ENCODE measurements around the gene REX1BD.

Gene REX1BD

DNA sequence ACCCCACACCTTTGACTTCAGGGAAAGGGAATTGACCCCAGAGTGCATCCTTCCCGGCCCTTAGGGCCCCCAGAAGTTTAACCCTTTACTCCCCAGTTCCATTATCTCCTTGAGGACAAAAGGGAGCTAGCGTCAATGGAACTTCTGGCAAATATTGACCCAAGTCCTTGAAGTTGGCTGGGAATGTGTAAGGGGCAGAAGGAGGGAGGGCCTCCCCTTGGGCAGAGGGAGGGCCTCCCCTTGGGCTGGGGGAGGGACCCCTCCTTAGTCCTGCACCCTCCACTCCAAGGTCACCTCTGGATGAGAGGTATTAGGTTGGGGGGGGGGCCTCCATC lies 21.1 kb downstream of the REX1BD start:
- TF ChIP-seq PPARA (CRISPR knock-in tag; IDR thresholded peaks at IDR 0.05; ENCODE audit: borderline replicate concordance) (no peak), RARB (CRISPR knock-in tag; IDR thresholded peaks at IDR 0.05) (no peak), ZNF70 (CRISPR knock-in tag; IDR thresholded peaks at IDR 0.05) (no peak), ZFP3 (CRISPR knock-in tag; IDR thresholded peaks at IDR 0.05) (no peak), ARNTL (CRISPR knock-in tag; IDR thresholded peaks at IDR 0.05; ENCODE audit: borderline replicate concordance, low read depth) (no peak), BACH2 (CRISPR knock-in tag; IDR thresholded peaks at IDR 0.05; ENCODE audit: borderline replicate concordance) (no peak), ZFP30 (CRISPR knock-in tag; IDR thresholded peaks at IDR 0.05) (no peak), OSR1 (CRISPR knock-in tag; IDR thresholded peaks at IDR 0.05) (no peak)
- TF ChIP-seq, protein P1, sequence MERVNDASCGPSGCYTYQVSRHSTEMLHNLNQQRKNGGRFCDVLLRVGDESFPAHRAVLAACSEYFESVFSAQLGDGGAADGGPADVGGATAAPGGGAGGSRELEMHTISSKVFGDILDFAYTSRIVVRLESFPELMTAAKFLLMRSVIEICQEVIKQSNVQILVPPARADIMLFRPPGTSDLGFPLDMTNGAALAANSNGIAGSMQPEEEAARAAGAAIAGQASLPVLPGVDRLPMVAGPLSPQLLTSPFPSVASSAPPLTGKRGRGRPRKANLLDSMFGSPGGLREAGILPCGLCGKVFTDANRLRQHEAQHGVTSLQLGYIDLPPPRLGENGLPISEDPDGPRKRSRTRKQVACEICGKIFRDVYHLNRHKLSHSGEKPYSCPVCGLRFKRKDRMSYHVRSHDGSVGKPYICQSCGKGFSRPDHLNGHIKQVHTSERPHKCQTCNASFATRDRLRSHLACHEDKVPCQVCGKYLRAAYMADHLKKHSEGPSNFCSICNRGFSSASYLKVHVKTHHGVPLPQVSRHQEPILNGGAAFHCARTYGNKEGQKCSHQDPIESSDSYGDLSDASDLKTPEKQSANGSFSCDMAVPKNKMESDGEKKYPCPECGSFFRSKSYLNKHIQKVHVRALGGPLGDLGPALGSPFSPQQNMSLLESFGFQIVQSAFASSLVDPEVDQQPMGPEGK (CRISPR knock-in tag; IDR thresholded peaks at IDR 0.05; ENCODE audit: borderline replicate concordance) = no peak
- TF ChIP-seq, protein P2, sequence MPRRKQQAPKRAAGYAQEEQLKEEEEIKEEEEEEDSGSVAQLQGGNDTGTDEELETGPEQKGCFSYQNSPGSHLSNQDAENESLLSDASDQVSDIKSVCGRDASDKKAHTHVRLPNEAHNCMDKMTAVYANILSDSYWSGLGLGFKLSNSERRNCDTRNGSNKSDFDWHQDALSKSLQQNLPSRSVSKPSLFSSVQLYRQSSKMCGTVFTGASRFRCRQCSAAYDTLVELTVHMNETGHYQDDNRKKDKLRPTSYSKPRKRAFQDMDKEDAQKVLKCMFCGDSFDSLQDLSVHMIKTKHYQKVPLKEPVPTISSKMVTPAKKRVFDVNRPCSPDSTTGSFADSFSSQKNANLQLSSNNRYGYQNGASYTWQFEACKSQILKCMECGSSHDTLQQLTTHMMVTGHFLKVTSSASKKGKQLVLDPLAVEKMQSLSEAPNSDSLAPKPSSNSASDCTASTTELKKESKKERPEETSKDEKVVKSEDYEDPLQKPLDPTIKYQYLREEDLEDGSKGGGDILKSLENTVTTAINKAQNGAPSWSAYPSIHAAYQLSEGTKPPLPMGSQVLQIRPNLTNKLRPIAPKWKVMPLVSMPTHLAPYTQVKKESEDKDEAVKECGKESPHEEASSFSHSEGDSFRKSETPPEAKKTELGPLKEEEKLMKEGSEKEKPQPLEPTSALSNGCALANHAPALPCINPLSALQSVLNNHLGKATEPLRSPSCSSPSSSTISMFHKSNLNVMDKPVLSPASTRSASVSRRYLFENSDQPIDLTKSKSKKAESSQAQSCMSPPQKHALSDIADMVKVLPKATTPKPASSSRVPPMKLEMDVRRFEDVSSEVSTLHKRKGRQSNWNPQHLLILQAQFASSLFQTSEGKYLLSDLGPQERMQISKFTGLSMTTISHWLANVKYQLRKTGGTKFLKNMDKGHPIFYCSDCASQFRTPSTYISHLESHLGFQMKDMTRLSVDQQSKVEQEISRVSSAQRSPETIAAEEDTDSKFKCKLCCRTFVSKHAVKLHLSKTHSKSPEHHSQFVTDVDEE (CRISPR knock-in tag; IDR thresholded peaks at IDR 0.05) = no peak
- TF ChIP-seq, protein P3, sequence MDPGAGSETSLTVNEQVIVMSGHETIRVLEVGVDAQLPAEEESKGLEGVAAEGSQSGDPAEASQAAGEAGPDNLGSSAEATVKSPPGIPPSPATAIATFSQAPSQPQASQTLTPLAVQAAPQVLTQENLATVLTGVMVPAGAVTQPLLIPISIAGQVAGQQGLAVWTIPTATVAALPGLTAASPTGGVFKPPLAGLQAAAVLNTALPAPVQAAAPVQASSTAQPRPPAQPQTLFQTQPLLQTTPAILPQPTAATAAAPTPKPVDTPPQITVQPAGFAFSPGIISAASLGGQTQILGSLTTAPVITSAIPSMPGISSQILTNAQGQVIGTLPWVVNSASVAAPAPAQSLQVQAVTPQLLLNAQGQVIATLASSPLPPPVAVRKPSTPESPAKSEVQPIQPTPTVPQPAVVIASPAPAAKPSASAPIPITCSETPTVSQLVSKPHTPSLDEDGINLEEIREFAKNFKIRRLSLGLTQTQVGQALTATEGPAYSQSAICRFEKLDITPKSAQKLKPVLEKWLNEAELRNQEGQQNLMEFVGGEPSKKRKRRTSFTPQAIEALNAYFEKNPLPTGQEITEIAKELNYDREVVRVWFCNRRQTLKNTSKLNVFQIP (CRISPR knock-in tag; IDR thresholded peaks at IDR 0.05; ENCODE audit: borderline replicate concordance, low read depth) = no peak
- no peak for ATAC-seq

DNA sequence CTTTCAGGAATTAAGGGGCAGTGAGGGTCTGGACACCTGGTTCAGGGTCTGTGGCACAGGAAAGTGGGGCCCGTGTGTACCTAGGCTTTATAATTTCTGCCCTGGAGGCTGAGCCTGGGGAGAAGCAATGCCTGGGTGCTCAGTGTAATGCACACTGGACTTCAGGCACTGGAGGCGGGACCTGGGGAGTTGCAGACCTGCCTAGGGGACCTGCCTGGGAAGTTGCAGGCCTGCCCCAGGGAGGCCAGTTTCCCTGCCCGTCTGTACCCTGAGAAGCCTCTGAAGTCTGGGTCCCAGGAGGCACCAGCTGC lies 21.6 kb downstream of the REX1BD start:
- TF ChIP-seq ZFP30 (CRISPR knock-in tag; IDR thresholded peaks at IDR 0.05) = no peak
- TF ChIP-seq ESRRG (CRISPR knock-in tag; IDR thresholded peaks at IDR 0.05) = no peak
- TF ChIP-seq CSDC2 (CRISPR knock-in tag; IDR thresholded peaks at IDR 0.05) = no peak
- TF ChIP-seq TCF4 (CRISPR knock-in tag; IDR thresholded peaks at IDR 0.05; ENCODE audit: borderline replicate concordance) = no peak
- TF ChIP-seq ARNTL (CRISPR knock-in tag; IDR thresholded peaks at IDR 0.05; ENCODE audit: borderline replicate concordance, low read depth) = no peak
- no peak for TF ChIP-seq TOX (CRISPR knock-in tag; IDR thresholded peaks at IDR 0.05; ENCODE audit: borderline replicate concordance)
- ATAC-seq = no peak; the same call in 2 of the 3 replicates

DNA sequence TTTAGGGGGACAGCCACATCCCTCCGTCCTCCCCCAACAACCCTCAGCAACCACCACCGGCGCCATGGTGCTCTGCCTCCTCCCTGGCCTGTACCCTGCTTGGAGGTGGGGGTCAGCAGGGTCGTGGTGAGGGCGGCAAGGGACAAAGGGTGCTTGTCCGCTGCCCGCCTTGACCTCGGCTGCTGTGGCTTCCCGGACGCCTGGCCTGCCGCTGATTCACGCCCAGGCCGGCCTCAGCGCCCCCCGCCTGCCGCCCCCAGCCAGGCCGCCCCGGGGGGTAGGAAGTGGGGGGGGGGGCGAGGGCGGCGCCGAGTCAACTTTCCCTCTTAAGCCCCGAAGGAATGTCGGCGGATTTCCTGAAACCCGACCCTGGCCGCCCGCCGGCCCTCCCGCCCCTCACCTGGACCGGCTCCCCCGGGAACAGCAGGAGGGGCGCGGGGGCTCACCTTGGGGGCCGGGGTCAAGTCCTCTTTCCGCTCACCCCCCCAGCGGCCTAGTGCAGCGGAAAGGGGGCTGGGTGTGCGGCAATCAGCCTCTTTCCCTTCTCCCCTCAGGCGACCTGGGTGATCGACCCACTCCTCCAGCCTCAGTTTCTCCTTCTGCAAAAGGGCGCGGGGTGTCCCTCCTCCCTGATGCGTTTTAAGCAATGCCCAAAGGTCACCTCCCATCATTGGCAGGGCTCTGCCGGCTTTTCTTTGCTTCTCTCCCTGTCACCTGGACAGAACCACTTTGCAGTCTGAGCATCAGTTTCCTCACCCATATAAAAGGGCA lies 22.1 kb downstream of the REX1BD start:
- TF ChIP-seq ESRRG (CRISPR knock-in tag; IDR thresholded peaks at IDR 0.05) (no peak), CSDC2 (CRISPR knock-in tag; IDR thresholded peaks at IDR 0.05) (no peak), ZC3H10 (CRISPR knock-in tag; IDR thresholded peaks at IDR 0.05) (no peak)
- TF ChIP-seq, protein P4, sequence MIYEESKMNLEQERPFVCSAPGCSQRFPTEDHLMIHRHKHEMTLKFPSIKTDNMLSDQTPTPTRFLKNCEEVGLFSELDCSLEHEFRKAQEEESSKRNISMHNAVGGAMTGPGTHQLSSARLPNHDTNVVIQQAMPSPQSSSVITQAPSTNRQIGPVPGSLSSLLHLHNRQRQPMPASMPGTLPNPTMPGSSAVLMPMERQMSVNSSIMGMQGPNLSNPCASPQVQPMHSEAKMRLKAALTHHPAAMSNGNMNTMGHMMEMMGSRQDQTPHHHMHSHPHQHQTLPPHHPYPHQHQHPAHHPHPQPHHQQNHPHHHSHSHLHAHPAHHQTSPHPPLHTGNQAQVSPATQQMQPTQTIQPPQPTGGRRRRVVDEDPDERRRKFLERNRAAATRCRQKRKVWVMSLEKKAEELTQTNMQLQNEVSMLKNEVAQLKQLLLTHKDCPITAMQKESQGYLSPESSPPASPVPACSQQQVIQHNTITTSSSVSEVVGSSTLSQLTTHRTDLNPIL (CRISPR knock-in tag; IDR thresholded peaks at IDR 0.05; ENCODE audit: low read depth) = no peak
- ATAC-seq = no peak

DNA sequence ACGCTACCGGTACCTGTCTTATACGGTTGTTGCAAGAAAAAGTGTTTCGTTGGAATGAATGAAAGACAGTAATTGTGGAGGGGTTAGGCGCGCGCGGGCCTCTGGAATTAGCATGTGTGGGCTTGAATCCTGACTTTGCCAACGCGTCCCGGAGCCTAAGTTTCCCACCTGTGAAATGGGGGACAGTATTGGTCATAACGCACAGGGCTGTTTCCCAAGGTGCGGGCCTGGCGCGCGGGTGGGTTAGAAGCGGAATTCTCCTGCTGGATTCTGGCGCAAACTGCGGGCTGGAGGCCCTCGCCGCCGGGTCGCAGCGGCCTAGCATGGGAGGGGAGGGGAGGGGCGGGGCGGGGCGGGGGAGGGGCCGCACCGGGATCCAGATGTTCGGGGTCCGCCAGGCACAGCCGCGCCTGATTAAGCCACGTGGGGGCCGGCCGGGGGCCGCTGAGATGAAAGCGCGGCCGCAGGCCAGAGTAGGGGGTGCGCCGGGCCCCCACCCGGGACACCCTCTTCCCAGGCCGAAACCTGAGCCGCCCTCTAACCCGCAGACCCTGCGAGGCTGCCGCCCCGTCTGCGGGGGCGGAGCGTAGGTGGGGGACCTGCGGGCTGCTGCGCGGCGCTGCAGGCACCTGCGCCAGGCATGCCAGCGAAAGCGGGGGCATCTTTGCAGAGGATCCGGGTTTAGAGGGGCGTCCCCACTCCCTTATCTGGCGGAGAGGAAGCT lies 22.9 kb downstream of the REX1BD start:
- ATAC-seq = no peak

More for the DNA sequence above, 22.9 kb downstream of the REX1BD start:
- no peak for TF ChIP-seq OSR1 (CRISPR knock-in tag; IDR thresholded peaks at IDR 0.05)
